HepG2 (cell line): ENCODE measurements around the gene ZFAND4. TPM values are rescaled to one million over a fixed set of nuclear protein-coding genes. Genes with fewer than 3 reads are reported as not detected.

Experiments
- ARNT ChIP-seq: fragments of 450-650 bp; IDR thresholded peaks from 2 replicates; pipeline ENCODE4 v1.6.1; 2017
- ARNTL ChIP-seq: sonication (generic); formaldehyde crosslinking; IDR thresholded peaks from 2 replicates; pipeline ENCODE4 v1.4.0; 2020; ENCODE audit warnings: mild to moderate bottlenecking, missing genetic modification reagents
- CBX1 ChIP-seq: IDR thresholded peaks from one replicate; pipeline ENCODE4 v1.6.1; 2016; ENCODE audit warnings: antibody characterized with exemption, low read depth
- CREB1 ChIP-seq, 2 experiments: fragments of 450-650 bp in 1 of 2; IDR thresholded peaks; 2 replicates each; pipeline ENCODE4 v1.6.1; 2016 to 2017; ENCODE audit warnings: control low read depth in 1 of 2, mild to moderate bottlenecking in 1 of 2, missing compliant biosample characterization in 1 of 2, missing genetic modification characterization in 1 of 2
- ELK4 ChIP-seq: sonication (generic); formaldehyde crosslinking; IDR thresholded peaks from 2 replicates; pipeline ENCODE4 v1.9.0; 2021; ENCODE audit warnings: missing genetic modification reagents, borderline replicate concordance
- FLYWCH1 ChIP-seq: sonication (generic); formaldehyde crosslinking; IDR thresholded peaks from 2 replicates; pipeline ENCODE4 v1.8.1; 2023; ENCODE audit warnings: mild to moderate bottlenecking, missing genetic modification reagents
- GPN1 ChIP-seq: sonication (generic); formaldehyde crosslinking; IDR thresholded peaks from 2 replicates; pipeline ENCODE4 v1.5.1; 2020; ENCODE audit warnings: missing genetic modification reagents, borderline replicate concordance
- KLF15 ChIP-seq: sonication (generic); formaldehyde crosslinking; IDR thresholded peaks from 2 replicates; pipeline ENCODE4 v1.8.1; 2023; ENCODE audit warnings: borderline replicate concordance, mild to moderate bottlenecking, inconsistent platforms, missing genetic modification reagents, mixed read lengths
- LBX2 ChIP-seq: sonication (generic); formaldehyde crosslinking; IDR thresholded peaks from 2 replicates; pipeline ENCODE4 v1.5.0; 2020; ENCODE audit warnings: missing genetic modification reagents, mild to moderate bottlenecking, borderline replicate concordance
- MTERF4 ChIP-seq: sonication (generic); formaldehyde crosslinking; IDR thresholded peaks from 2 replicates; pipeline ENCODE4 v1.8.0; 2023; ENCODE audit warnings: mild to moderate bottlenecking, missing genetic modification reagents
- NR2F1 ChIP-seq, 2 experiments: fragments of 450-650 bp in 1 of 2; formaldehyde crosslinking in 1 of 2; IDR thresholded peaks; 2 replicates each; pipeline versions ENCODE4 v1.5.0 to v1.6.1; 2016 to 2020; ENCODE audit warnings: mild to moderate bottlenecking in 1 of 2, missing compliant biosample characterization in 1 of 2, missing genetic modification reagents in 1 of 2, moderate library complexity in 1 of 2
- PAX8 ChIP-seq: sonication (generic); formaldehyde crosslinking; IDR thresholded peaks from 2 replicates; pipeline ENCODE4 v1.8.0; 2022; ENCODE audit warnings: mild to moderate bottlenecking, missing genetic modification reagents, borderline replicate concordance
- TARDBP ChIP-seq: sonication (generic); formaldehyde crosslinking; IDR thresholded peaks from 2 replicates; pipeline ENCODE4 v1.8.0; 2022; ENCODE audit warnings: mild to moderate bottlenecking, missing genetic modification reagents
- THAP11 ChIP-seq: IDR thresholded peaks from 2 replicates; pipeline ENCODE4 v1.6.1; 2016; ENCODE audit warnings: missing biosample characterization, missing genetic modification reagents
- TOE1 ChIP-seq: sonication (generic); formaldehyde crosslinking; IDR thresholded peaks from 2 replicates; pipeline ENCODE4 v1.4.0; 2020; ENCODE audit warnings: mild to moderate bottlenecking, missing genetic modification reagents
- ZNF180 ChIP-seq: sonication (generic); formaldehyde crosslinking; IDR thresholded peaks from 2 replicates; pipeline ENCODE4 v1.4.0; 2020; ENCODE audit warnings: low read depth, missing genetic modification reagents, borderline replicate concordance
- ZNF264 ChIP-seq: sonication (generic); formaldehyde crosslinking; IDR thresholded peaks from 2 replicates; pipeline ENCODE4 v1.4.0; 2020; ENCODE audit warnings: missing genetic modification reagents
- ZNF44 ChIP-seq: sonication (generic); formaldehyde crosslinking; IDR thresholded peaks from 2 replicates; pipeline ENCODE4 v1.5.1; 2020; ENCODE audit warnings: mild to moderate bottlenecking, missing genetic modification reagents
- ZNF616 ChIP-seq: sonication (generic); formaldehyde crosslinking; IDR thresholded peaks from 2 replicates; pipeline ENCODE4 v1.5.0; 2020; ENCODE audit warnings: low read depth, mild to moderate bottlenecking, missing genetic modification reagents
- ZNF816 ChIP-seq: sonication (generic); formaldehyde crosslinking; IDR thresholded peaks from 2 replicates; pipeline ENCODE4 v1.8.0; 2022; ENCODE audit warnings: missing genetic modification reagents, mild to moderate bottlenecking, borderline replicate concordance
- ZNF839 ChIP-seq: sonication (generic); formaldehyde crosslinking; IDR thresholded peaks from 2 replicates; pipeline ENCODE4 v1.4.0; 2020; ENCODE audit warnings: missing genetic modification reagents, mild to moderate bottlenecking, borderline replicate concordance
- ZNF850 ChIP-seq: sonication (generic); formaldehyde crosslinking; conservative IDR thresholded peaks from 2 replicates; pipeline ENCODE4 v1.9.0; 2021; ENCODE audit warnings: mild to moderate bottlenecking, missing genetic modification reagents
- ZZZ3 ChIP-seq: sonication (generic); formaldehyde crosslinking; IDR thresholded peaks from 2 replicates; pipeline ENCODE4 v1.4.0; 2020; ENCODE audit warnings: missing genetic modification reagents, mild to moderate bottlenecking, borderline replicate concordance
- polyA plus RNA-seq, 8 experiments: library from polyadenylated mRNA; depleted of rRNA in 3 of 8; stranded (reverse) in 7 of 8; unstranded in 1 of 8; fragments of >200 nt; fragmentation: Illumina TruSeq in 4 of 8; extraction: Trizol in 4 of 8; gene quantifications; 2 replicates each; pipeline versions ENCODE4 v1.2.1 to v1.2.3, GENCODE V29; 2011 to 2016; ENCODE audit warnings: low read depth in 4 of 8, missing spikeins in 1 of 8, mixed read lengths in 1 of 8; ENCODE audit not compliant: insufficient read depth in 1 of 8
- total RNA-seq, 5 experiments: library from RNA; depleted of rRNA; stranded (reverse); fragments of >200 nt; fragmentation: Illumina TruSeq; extraction: Trizol; gene quantifications; 2 replicates each; pipeline ENCODE4 v1.2.3, GENCODE V29; 2016; ENCODE audit warnings: low read depth in 1 of 5
- TF ChIP-seq, protein P1 (sequence below): sonication (generic); formaldehyde crosslinking; IDR thresholded peaks from 2 replicates; pipeline ENCODE4 v1.8.0; 2022; ENCODE audit warnings: missing genetic modification reagents, mild to moderate bottlenecking, borderline replicate concordance

The ZFAND4 gene
- total and polyA plus RNA-seq, 2 of the 13 experiments (the other 11 are each of a cell fraction or from before 2014, with no cell fraction given): 2.9 to 9.2 TPM

DNA sequence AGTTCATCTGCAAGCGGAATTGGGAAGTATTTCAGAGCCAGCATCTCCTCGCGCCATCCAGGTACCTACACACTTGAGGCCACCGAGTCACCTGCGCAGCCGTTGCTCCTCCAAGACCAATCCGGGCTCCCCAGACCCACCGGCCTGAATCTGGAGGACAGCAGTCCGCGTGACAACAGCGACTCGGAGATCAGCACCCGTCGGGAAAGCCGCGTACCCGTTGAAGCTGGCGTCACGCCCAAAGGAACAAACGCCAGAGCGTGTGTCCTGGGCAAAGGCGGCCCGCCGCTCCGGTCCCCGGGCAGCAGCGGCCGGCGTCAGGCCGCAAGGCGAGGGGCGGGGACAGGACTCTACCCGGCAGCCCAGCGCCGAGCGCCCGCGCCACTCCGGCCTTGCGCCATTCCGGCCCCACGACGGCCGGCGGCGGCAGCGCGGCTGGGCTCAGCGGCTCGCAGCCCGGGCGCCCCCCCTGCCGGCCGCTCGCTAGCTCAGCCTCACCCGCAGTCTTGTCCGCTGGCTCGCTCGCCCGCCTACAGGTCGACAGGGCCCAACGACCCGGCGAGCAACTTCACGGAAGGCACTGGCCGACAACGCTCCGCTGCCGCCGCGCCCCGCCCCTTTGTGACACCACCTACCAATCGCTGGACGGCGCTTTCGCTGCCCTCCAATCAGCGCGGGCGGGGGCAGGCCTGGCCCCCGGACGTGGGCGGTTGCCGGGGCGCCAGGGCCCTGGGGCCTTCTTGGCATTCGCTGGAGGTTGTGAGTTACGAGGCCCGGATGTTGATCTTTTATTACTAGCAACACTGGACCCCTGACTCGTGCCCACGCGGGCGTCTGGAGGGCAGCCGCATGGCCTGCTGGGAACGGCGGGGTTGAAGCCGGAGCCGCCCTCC is at the start of gene ZFAND4 (continued):
- TF ChIP-seq KLF15 (CRISPR knock-in tag): peak; percentile 73; the same call in 1 of the 2 replicates
- peak; percentile 87 for TF ChIP-seq CREB1 (IDR thresholded peaks at IDR 0.05)
- TF ChIP-seq CREB1 (CRISPR knock-in tag; IDR thresholded peaks at IDR 0.05): peak; percentile 61
- peak; percentile 18; the same call in 1 of the 2 replicates for TF ChIP-seq ZNF616 (CRISPR knock-in tag)
- 0 out of 2 replicates have a peak, but pooled peaks have one; percentile 45 for TF ChIP-seq ZNF839 (CRISPR knock-in tag)
- no peak for TF ChIP-seq ELK4 (CRISPR knock-in tag)
- TF ChIP-seq FLYWCH1 (CRISPR knock-in tag): no peak
- peak; percentile 57; the same call in 1 of the 2 replicates for TF ChIP-seq TARDBP
- TF ChIP-seq THAP11 (CRISPR knock-in tag): peak; percentile 49; the same call in 1 of the 2 replicates
- TF ChIP-seq, protein P1, sequence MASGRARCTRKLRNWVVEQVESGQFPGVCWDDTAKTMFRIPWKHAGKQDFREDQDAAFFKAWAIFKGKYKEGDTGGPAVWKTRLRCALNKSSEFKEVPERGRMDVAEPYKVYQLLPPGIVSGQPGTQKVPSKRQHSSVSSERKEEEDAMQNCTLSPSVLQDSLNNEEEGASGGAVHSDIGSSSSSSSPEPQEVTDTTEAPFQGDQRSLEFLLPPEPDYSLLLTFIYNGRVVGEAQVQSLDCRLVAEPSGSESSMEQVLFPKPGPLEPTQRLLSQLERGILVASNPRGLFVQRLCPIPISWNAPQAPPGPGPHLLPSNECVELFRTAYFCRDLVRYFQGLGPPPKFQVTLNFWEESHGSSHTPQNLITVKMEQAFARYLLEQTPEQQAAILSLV (CRISPR knock-in tag): peak; percentile 44; the same call in 1 of the 2 replicates
- 0 out of 2 replicates have a peak, but pooled peaks have one; percentile 37 for TF ChIP-seq ZNF264
- no peak for TF ChIP-seq ZNF850 (CRISPR knock-in tag)
- no peak for TF ChIP-seq NR2F1 (CRISPR knock-in tag; IDR thresholded peaks at IDR 0.05)
- no peak for TF ChIP-seq GPN1
- TF ChIP-seq ZNF180 (CRISPR knock-in tag): no peak
- no peak for TF ChIP-seq LBX2 (CRISPR knock-in tag)
- peak; percentile 20; the same call in 1 of the 2 replicates for TF ChIP-seq MTERF4
- TF ChIP-seq ARNT: no peak
- TF ChIP-seq ARNTL (CRISPR knock-in tag): no peak
- TF ChIP-seq TOE1 (CRISPR knock-in tag): no peak
- TF ChIP-seq ZZZ3 (CRISPR knock-in tag): no peak
- no peak for TF ChIP-seq PAX8 (CRISPR knock-in tag)
- TF ChIP-seq ZNF44 (CRISPR knock-in tag): peak; percentile 89
- no peak for TF ChIP-seq ZNF816 (CRISPR knock-in tag)
- peak; percentile 89 for TF ChIP-seq CBX1
